Measurements from ENCODE around the gene TNFSF9.
A peak's percentile ranks its signal among the peaks of the same experiment; 100 is the strongest.
"Not testable (repeated sequence)": the region's sequence is repeated elsewhere in the genome, so short reads cannot be mapped to it uniquely, and the experiment has no call there.

The TNFSF9 gene

GRCh38 chr19:6532244-6532999 lies 1.6 kb downstream of the TNFSF9 start:
- DNase-seq = no peak

- no peak for DNase-seq
Measured at GRCh38 chr19:6533000-6533328, 2.1 kb downstream of the TNFSF9 start.

GRCh38 chr19:6533746-6534418 lies 3.1 kb downstream of the TNFSF9 start:
- DNase-seq = no peak

- no peak for DNase-seq
Measured at GRCh38 chr19:6534451-6535093, 3.7 kb downstream of the TNFSF9 start.

GRCh38 chr19:6535558-6536137 lies 4.8 kb downstream of the TNFSF9 start:
- DNase-seq = no peak

GRCh38 chr19:6539514-6539913 lies 8.7 kb downstream of the TNFSF9 start:
- DNase-seq = no peak

- no peak for DNase-seq
Measured at GRCh38 chr19:6540918-6541689, 10.3 kb downstream of the TNFSF9 start.

GRCh38 chr19:6543866-6544347 lies 13.1 kb downstream of the TNFSF9 start:
- no peak for DNase-seq

- DNase-seq = not testable (repeated sequence)
Measured at GRCh38 chr19:6550679-6551078, 19.9 kb downstream of the TNFSF9 start.

GRCh38 chr19:6551091-6551490 lies 20.3 kb downstream of the TNFSF9 start:
- no peak for DNase-seq

GRCh38 chr19:6551607-6552450 lies 21.0 kb downstream of the TNFSF9 start:
- peak; percentile 8 to 56 for DNase-seq

GRCh38 chr19:6556043-6556449 lies 25.2 kb downstream of the TNFSF9 start:
- DNase-seq = no peak

GRCh38 chr19:6556480-6557195 lies 25.8 kb downstream of the TNFSF9 start:
- DNase-seq = no peak

- DNase-seq = not testable (repeated sequence)
Measured at GRCh38 chr19:6562437-6562836, 31.6 kb downstream of the TNFSF9 start.

- DNase-seq = no peak
Measured at GRCh38 chr19:6564393-6564792, 33.6 kb downstream of the TNFSF9 start.

- DNase-seq = not testable (repeated sequence)
Measured at GRCh38 chr19:6566727-6567126, 35.9 kb downstream of the TNFSF9 start.

GRCh38 chr19:6568010-6568526 lies 37.2 kb downstream of the TNFSF9 start:
- no peak for DNase-seq

GRCh38 chr19:6568816-6569215 lies 38.0 kb downstream of the TNFSF9 start:
- DNase-seq = no peak

- no peak for DNase-seq
Measured at GRCh38 chr19:6570764-6571163, 39.9 kb downstream of the TNFSF9 start.

- no peak for DNase-seq
Measured at GRCh38 chr19:6571167-6571566, 40.3 kb downstream of the TNFSF9 start.

- DNase-seq = no peak
Measured at GRCh38 chr19:6572217-6572616, 41.4 kb downstream of the TNFSF9 start.

All from SHP77 (cell line).